HG03064 (cell line): ENCODE data around the gene ADNP2.
"Not testable (repeated sequence)": the region's sequence is repeated elsewhere in the genome, so short reads cannot be mapped to it uniquely, and the experiment has no call there.

Experiments
- ATAC-seq: cut with Tn5 transposase; IDR thresholded peaks from one replicate; pipeline ENCODE4 v1.9.1; 2021; ENCODE audit warnings: low read depth; ENCODE audit not compliant: unreplicated experiment

Gene ADNP2

DNA sequence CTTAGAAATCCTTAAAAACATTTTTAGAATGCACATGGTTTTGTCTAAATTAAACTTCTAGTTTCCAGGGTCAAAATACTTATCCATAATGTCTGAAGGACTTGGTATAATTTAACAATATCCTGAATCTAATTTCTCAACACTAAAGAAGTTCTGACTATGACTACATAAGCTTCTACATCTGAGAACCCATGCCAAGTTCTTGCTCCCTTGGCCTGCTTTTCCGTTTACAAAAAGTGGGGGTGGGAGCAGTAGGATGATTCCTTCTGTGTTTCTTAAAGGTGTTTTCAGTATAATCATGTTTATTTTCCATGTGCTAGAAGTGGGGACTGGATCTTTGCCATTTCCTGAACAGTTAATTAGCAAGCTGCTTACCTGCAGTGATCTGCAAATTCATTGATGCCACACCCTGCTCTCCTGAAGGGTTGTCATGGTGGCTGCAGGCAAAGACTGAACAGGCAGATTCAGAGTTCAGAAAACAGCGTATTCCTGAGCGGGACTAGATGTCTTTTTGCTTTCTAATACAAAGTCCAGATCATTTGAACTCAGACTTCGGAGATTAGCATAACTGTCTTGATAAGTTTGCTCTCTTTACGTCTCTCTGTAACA, 36.2 kb downstream of the ADNP2 start:
- ATAC-seq: no peak

- ATAC-seq: peak; percentile 23
Measured at GRCh38 chr18:80147037-80147417, 38.0 kb downstream of the ADNP2 start.

GRCh38 chr18:80147418-80148325, 38.6 kb downstream of the ADNP2 start:
- peak; percentile 72 for ATAC-seq

- ATAC-seq: no peak
Measured at GRCh38 chr18:80148326-80149199, 39.5 kb downstream of the ADNP2 start.

GRCh38 chr18:80149667-80150066, 40.6 kb downstream of the ADNP2 start:
- ATAC-seq: no peak

DNA sequence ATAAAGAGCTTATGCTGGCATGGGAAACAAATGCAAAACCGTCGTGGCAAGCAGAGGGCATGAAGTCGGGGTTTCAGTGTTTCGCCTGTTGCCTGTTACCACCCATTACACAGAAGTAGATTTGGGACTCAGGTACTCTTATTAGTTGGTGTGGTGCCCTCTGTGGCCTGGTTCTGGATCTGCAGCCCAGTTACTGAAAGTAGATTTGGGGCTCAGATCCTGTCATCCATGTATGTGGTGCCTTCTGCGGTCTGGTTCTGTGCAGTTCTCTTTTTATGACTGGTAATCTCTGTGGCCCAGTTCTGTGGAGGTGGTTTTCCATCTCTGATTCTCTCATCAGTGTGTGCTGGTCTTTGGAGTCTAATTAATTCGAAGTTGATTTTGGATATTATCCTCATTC, 45.2 kb downstream of the ADNP2 start:
- no peak for ATAC-seq

GRCh38 chr18:80157708-80158343, 48.8 kb downstream of the ADNP2 start:
- ATAC-seq: no peak

- no peak for ATAC-seq
Measured at GRCh38 chr18:80158365-80158764, 49.3 kb downstream of the ADNP2 start.

- ATAC-seq: no peak
Measured at GRCh38 chr18:80159713-80160636, 50.9 kb downstream of the ADNP2 start.

GRCh38 chr18:80161781-80162417, 52.8 kb downstream of the ADNP2 start:
- ATAC-seq: no peak

- ATAC-seq: no peak
Measured at GRCh38 chr18:80163183-80163582, 54.1 kb downstream of the ADNP2 start.

DNA sequence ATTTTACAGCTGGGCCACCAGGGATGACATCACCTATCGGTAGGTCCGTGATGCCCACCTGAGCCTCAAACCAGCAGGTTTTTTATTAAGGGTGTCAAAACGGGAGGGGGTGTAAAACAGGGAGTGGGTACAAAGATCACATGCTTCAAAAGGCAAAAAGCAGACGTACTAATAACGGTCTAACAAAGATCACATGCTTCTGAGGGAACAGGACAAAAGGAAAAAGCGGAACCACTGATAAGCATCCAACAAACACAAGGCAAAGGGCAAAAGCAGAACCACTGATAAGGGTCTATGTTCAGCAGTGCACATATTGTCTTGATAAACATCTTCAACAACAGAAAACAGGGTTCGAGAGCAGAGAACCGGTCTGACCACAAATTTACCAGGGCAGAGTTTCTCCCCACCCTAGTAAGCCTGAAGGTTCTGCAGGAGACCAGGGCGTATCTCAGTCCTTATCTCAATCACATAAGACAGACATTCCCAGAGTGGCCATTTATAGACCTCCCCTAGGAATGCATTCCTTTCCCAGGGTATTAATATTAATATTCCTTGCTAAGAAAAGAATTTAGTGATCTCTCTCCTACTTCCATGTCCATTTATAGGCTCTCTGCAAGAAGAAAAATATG, 55.8 kb downstream of the ADNP2 start:
- ATAC-seq: not testable (repeated sequence)

GRCh38 chr18:80166240-80166639, 57.2 kb downstream of the ADNP2 start:
- no peak for ATAC-seq

DNA sequence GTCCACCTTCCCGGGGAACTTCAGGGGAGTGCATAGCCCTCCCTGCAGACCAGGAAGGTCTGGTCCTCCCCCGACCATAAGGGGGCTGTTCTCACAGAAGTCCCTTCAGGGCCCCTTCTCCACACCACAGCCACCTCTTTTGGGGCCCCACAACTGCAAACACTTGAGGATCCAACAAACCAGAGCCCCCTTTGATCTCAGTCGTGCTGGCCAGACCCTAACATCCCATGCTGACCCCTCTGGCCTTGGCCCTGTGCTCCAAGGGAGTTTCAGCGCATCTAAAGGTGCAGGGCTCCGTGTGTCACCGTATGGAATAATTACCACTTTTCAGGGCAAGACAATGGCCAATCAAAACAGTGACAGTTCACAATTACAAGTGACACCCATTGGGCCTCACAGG, 57.7 kb downstream of the ADNP2 start:
- no peak for ATAC-seq

DNA sequence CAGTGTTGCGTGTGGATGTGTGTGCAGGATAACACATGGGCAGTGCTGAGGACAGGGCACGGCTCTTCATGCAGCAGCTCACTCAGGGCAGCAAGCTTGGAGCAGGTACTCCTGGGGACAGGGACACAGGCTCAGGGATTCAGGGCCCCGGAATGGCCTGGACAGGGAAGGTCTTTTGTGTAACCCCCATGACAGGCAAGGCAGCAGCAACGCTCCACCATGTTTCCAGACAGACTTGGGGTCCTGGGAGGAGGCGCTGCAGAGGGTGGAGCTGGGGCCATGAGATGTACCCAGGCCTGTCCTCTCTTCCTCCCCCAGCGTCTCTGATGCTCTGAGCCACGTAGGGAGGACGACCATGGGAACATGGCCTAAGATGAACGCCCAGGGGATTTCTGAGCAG, 58.3 kb downstream of the ADNP2 start:
- no peak for ATAC-seq

DNA sequence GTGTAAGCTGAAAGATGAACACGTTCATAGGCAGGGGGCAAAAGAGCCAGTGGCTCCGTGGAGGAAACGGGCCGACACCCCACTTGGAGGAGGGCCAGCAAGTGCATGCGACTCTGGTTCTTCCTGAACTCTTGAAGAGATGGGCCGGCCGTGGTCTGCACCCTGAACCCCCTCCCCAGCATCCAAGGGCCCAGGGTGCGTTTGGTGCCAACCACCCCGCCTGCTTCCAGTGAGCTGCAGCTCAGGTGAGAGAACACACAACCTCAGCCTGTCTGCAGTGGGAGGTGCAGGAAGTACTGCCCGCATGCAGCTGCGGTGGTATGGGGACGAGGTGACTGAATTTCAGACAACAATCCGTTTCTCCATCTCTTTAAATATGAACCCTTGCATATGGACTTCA, 58.9 kb downstream of the ADNP2 start:
- ATAC-seq: no peak

DNA sequence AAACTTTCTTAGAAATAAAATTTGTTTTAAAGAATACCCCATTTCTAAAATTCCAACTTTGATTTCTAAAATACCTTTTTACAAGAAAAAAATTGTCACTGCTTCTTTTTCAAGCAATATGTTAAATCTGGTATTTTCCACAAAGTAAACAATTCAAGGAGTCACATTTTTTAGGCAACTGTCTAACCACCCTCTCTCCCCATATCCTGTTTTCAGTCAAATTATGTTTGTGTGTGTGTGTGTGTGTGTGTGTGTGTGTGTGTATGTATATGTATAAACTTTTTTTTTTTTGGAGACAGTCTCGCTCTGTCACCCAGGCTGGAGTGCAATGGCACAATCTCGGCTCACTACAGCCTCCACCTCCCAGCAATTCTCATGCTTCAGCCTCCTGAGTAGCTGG, 59.3 kb downstream of the ADNP2 start:
- ATAC-seq: no peak

DNA sequence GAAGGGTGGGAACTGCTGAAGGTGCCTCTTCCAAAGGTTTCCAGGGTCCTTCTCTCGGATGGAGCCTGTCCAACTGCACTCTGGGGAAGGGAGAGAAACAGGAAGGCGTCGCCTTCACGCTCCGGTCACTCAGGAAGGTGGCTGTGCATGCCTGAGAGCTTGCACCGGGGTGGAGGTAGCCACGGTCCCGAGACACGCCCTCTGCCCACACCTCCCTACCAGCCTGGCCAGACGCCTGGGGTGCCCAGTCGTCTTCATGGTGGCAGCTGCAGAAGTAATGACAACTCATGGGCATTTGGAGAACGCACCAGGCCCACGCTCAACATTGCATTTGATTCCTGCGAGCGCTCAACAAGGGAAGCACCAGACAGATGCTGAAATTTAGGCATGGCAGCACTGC, 59.9 kb downstream of the ADNP2 start:
- no peak for ATAC-seq

DNA sequence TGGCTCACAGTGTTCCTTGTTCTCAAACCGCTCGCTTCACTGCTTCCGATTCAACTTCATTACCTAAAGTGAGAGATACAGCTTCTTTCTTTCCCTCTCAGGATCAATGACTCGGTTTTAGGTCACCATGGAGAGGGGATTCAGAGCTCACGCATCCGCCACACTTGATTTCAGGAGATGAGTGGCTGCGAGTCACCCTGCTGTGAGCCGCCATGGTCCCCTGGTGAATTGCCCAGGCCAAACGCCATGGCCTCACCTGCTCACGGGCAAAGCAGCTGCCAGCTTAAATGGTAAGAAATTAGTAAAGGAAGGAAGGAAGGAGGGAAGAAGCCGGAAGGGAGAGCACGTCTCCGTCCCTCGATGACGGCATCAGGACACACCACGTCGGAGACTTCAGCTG, 60.5 kb downstream of the ADNP2 start:
- ATAC-seq: no peak
